Muscle layer of duodenum (tissue), 2 donors: ENCODE data around the gene PGBD4.
"Not testable (repeated sequence)": the region's sequence is repeated elsewhere in the genome, so short reads cannot be mapped to it uniquely, and the experiment has no call there.

ENCODE experiments used
- H3K27ac ChIP-seq: one replicate; pipeline ENCODE4 v1.7.0; 2013; ENCODE audit warnings: mild to moderate bottlenecking, low read length
- H3K27me3 ChIP-seq: one replicate; pipeline ENCODE4 v1.7.0; 2013; ENCODE audit warnings: low read depth, mild to moderate bottlenecking, control low read depth, low read length
- H3K36me3 ChIP-seq, 2 donors: one replicate each; pipeline ENCODE4 v1.7.0; 2013; ENCODE audit warnings: low read length in 2 of 2, control low read depth in 1 of 2, mild to moderate bottlenecking in 1 of 2; ENCODE audit not compliant: insufficient read depth in 2 of 2, control insufficient read depth in 1 of 2
- H3K4me1 ChIP-seq, 2 donors: one replicate each; pipeline ENCODE4 v1.7.0; 2013; ENCODE audit warnings: low read length in 2 of 2, mild to moderate bottlenecking in 2 of 2, control low read depth in 1 of 2, moderate library complexity in 1 of 2; ENCODE audit not compliant: insufficient read depth in 2 of 2, control insufficient read depth in 1 of 2
- H3K4me3 ChIP-seq, 2 donors: one replicate each; pipeline ENCODE4 v1.7.0; 2013; ENCODE audit warnings: low read length in 2 of 2, low read depth in 1 of 2, mild to moderate bottlenecking in 1 of 2
- H3K9me3 ChIP-seq, 2 donors: one replicate each; pipeline ENCODE4 v1.7.0; 2013; ENCODE audit warnings: low read length in 2 of 2, control low read depth in 1 of 2, mild to moderate bottlenecking in 1 of 2; ENCODE audit not compliant: control insufficient read depth in 1 of 2
- donor health status: healthy.

Gene PGBD4

DNA sequence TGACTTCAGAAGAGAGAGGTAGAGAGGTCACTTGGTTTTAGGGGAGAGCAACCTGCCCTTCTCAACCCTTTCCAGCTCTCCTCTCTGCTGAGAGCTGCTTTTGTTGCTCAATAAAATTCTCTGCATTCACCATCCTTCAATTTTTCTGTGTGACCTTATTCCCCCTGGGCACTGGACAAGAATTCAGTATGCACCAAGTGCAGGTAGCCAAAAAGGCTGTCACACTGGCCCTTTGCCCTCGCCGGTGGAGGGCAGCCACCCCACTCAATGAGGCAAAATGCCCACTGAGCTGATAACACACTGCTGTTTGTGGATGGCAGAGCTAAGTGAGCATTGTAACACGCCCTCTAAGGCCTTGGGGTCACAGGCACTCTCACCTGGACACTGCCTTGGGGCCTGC, 12.9 kb downstream of the PGBD4 start:
- Histone ChIP-seq H3K27me3 (no peaks in the 10 kb centered on the region), H3K27ac (no peak overlapping the region), H3K4me1 (no peaks in the 10 kb centered on the region), H3K9me3 (no peaks in the 10 kb centered on the region), H3K36me3 (no peaks in the 10 kb centered on the region), H3K4me3 (no peak overlapping the region)

DNA sequence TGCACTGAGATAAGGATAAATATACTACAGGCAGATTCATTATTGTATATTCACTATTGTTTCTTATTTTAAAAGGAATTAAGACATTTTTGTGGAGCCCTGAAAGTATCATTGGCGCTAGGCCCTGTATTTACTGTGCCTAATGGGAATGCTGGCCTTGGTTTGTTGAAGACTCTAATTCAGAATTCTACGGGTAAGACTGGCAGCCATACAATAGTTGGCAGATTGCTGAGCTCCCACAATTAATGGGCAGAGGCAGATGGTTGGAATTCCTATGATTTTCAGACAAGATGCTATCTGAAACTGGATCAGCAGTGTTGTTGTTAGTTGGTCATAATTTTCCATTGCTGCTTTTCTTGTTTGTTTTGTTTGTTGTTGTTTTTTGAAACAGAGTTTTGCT, 14.7 kb downstream of the PGBD4 start:
- no peak overlapping the region for H3K4me3 ChIP-seq
- H3K27ac ChIP-seq = no peak overlapping the region
- no peaks in the 10 kb centered on the region for H3K36me3 ChIP-seq
- H3K27me3 ChIP-seq = no peaks in the 10 kb centered on the region
- H3K4me1 ChIP-seq = no peaks in the 10 kb centered on the region
- no peaks in the 10 kb centered on the region for H3K9me3 ChIP-seq

DNA sequence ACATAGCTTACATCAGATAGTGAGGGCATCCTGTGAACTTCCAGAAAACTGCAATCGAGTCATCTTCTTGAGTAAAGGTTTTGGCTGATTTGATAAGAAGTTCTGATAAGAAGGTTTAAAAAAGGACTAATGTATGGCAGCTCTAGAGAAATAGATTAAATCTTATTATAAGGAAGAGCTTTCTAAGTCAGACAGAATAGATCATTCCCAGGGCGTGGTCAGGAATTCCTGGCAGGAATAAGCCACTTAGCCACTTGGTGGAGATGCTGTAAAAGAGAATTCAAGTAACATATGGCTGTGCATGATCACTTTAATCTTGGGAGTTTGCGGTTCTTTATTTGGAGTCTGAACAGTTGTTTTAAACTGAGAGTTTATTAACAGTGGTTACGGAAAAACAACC, 17.4 kb downstream of the PGBD4 start:
- no peaks in the 10 kb centered on the region for H3K27me3 ChIP-seq
- no peaks in the 10 kb centered on the region for H3K4me1 ChIP-seq
- no peaks in the 10 kb centered on the region for H3K36me3 ChIP-seq
- H3K9me3 ChIP-seq = no peaks in the 10 kb centered on the region
- no peak overlapping the region for H3K27ac ChIP-seq
- H3K4me3 ChIP-seq = no peak overlapping the region

DNA sequence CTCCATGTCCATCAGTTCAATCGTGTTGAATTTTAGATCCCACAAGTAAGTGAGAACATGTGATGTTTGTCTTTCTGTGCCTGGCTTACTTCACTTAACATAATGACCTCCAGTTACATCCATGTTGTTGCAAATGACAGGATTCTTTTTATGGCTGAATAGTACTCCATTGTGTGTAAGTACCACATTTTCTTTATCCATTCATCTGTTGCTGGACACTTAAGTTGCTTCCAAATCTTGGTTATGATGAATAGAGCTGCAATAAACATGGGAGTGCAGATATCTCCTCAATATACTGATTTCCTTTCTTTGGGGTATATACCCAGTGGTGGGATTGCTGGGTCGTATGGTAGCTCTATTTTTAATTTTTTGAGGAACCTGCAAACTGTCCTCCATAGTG, 18.5 kb downstream of the PGBD4 start:
- not testable (repeated sequence) for H3K27me3 ChIP-seq, H3K4me1 ChIP-seq, H3K36me3 ChIP-seq, H3K27ac ChIP-seq, H3K9me3 ChIP-seq, H3K4me3 ChIP-seq

DNA sequence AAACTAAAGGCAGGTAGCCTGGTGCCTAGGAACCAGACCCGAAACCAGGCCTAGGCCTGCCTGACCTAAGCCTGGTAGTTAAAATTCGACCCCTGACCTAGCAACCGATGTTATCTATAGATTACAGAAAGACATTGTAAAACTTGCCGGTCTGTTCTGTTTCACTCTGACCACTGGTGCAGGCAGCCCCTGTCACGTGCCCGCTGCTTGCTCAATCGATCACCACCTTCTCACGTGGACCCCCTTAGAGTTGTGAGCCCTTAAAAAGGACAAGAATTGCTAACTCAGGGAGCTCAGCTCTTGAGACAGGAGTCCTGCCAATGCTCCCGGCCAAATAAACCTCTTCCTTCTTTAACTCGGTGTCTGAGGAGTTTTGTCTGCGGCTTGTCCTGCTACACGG, 19.9 kb downstream of the PGBD4 start:
- not testable (repeated sequence) for H3K9me3 ChIP-seq, H3K27me3 ChIP-seq, H3K4me3 ChIP-seq, H3K4me1 ChIP-seq, H3K27ac ChIP-seq, H3K36me3 ChIP-seq

DNA sequence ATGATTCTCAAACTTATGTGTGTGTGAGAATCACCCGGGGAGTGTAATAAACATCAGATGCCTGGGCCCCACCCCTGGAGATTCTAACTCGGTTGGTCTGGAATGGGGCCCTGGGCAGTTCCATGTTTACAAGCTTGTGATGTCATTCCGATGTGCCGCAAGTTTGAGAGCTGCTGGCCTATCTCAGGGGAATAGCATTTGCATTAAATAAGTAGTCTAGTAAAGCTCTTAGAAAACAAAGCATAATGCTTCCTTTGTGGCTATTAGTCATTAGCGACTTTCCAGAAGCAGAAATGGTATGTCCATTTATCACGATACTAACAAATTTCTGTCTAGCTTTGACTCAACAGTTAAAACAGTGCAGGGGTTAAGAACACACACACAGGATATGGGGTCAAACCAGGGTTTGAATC, 20.9 kb downstream of the PGBD4 start:
- H3K36me3 ChIP-seq = no peaks in the 10 kb centered on the region
- H3K27me3 ChIP-seq = no peaks in the 10 kb centered on the region
- no peak overlapping the region for H3K27ac ChIP-seq
- no peaks in the 10 kb centered on the region for H3K9me3 ChIP-seq
- H3K4me1 ChIP-seq = no peaks in the 10 kb centered on the region
- no peak overlapping the region for H3K4me3 ChIP-seq

DNA sequence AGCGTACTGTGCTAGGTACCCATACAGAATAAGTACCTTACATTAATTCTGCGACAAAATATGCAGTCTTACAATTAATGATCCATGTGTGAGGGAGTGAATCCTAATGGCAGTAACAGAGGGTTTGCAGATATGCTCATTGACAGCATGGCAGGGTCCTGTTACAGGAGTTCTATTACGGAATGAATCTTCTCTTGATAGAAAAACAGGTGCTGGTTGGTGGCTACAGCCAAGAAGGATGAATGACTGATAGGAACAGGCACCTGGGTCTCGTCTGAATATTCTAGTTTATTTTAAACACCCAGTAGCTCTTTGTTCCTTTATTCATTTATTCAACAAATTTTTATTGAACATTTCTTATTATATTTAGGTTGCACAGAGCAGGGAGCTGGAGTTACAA, 22.8 kb downstream of the PGBD4 start:
- H3K4me3 ChIP-seq = no peak overlapping the region
- H3K9me3 ChIP-seq = no peaks in the 10 kb centered on the region
- H3K4me1 ChIP-seq = no peaks in the 10 kb centered on the region
- no peak overlapping the region for H3K27ac ChIP-seq
- H3K36me3 ChIP-seq = no peaks in the 10 kb centered on the region
- no peaks in the 10 kb centered on the region for H3K27me3 ChIP-seq

DNA sequence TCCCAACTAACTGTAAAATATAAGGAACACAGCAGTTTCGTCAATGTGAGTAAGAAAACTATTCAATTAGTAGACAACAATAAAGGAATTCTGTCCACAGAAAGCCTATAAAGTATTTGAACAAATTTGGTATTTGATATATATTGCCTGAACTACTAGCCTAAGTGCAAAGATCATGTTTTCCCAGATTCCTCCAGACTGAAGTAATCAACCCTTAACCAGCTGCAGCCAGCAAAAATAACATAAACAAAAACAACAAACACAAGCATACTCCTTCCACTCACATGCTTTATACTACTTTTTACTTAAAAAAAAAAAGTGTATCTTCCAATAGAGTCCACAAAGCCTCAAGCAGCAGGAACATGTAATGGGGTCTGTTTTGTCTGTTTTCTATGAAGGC, 24.1 kb downstream of the PGBD4 start:
- Histone ChIP-seq H3K36me3 (no peaks in the 10 kb centered on the region), H3K4me3 (no peak overlapping the region), H3K27me3 (no peaks in the 10 kb centered on the region), H3K27ac (no peak overlapping the region), H3K9me3 (no peaks in the 10 kb centered on the region), H3K4me1 (no peaks in the 10 kb centered on the region)

DNA sequence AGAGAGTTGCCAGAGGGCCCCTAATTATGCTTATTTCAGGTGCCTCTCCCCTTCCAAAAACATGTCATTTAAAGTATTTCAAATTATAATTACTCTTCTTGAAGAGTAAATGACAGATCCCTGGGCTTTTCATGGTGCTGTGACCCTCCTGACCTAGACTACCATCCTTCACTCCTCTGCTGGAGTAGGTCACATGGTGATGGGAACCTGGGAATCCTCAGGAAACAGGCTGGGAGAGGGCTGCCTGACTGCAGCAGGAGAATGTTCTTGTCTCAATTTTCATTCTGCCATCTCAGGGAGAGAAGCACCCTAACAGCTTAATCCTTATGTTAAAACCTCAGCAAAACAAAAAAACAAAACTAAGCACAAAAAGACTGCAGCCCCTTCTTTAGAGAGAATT, 24.6 kb downstream of the PGBD4 start:
- Histone ChIP-seq H3K9me3 (no peaks in the 10 kb centered on the region), H3K36me3 (no peaks in the 10 kb centered on the region), H3K27ac (no peak overlapping the region), H3K4me3 (no peak overlapping the region), H3K27me3 (no peaks in the 10 kb centered on the region), H3K4me1 (no peaks in the 10 kb centered on the region)

DNA sequence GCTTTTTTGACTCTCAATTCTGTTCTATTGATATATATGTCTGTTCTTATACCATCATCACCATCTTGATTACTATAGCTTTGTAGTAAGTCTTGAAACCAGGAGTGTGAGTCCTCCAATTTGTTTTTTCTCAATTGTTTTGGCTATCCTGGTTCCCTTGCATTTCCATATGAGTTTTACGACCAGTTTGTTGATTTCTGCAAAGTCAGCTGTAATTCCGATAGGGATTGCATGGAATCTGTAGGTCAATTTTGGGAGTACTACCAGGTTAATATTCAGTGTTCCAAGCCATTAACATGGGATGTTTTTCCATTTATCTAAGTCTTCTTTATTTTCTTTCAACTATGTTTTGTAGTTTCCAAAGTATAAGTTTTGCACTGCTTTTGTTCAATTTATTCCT, 27.0 kb downstream of the PGBD4 start:
- no peak overlapping the region for H3K4me3 ChIP-seq
- H3K27ac ChIP-seq = no peak overlapping the region
- H3K27me3 ChIP-seq = no peaks in the 10 kb centered on the region
- no peaks in the 10 kb centered on the region for H3K9me3 ChIP-seq
- H3K4me1 ChIP-seq = no peaks in the 10 kb centered on the region
- no peaks in the 10 kb centered on the region for H3K36me3 ChIP-seq

DNA sequence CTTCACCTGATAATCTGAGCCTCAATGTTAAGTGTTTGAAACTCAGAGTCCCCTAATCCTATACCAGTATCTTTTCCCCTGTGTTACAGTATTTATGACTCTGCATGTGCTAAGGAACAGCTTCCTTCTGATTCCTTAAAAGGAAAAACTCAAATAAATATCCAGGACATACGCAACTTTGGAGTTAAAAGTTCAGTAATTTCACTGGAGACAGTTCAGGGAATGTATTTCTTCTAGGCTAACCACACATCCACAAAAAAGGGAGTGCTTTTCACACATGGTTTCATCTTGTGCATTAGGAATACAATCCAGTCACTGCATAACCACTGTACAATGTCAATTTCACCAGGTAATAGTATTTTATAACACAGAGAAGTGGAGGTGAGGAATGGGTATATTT, 31.0 kb downstream of the PGBD4 start:
- no peak overlapping the region for H3K27ac ChIP-seq
- H3K4me1 ChIP-seq = no peaks in the 10 kb centered on the region
- H3K36me3 ChIP-seq = no peaks in the 10 kb centered on the region
- no peaks in the 10 kb centered on the region for H3K9me3 ChIP-seq
- H3K27me3 ChIP-seq = no peaks in the 10 kb centered on the region
- no peak overlapping the region for H3K4me3 ChIP-seq

DNA sequence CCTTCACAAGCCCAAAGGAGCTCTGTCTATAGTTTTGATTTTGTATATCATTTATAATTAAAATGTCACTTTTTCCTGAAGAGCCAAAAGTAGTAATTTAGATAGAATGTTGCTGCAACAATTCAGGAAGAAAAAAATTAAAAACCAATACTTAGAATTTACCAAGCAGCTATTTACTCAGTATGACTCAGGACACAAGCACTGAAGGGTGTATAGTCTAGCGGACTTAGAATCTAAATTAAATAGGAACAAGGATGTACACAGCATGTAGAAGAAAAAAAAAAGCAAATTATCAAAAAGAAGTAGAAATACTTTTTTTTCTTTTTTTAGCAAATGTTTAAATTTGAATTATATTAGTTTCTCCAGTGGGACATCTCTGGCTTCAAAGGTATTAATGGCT, 31.6 kb downstream of the PGBD4 start:
- no peak overlapping the region for H3K27ac ChIP-seq
- H3K4me3 ChIP-seq = no peak overlapping the region
- no peaks in the 10 kb centered on the region for H3K27me3 ChIP-seq
- no peaks in the 10 kb centered on the region for H3K36me3 ChIP-seq
- no peaks in the 10 kb centered on the region for H3K4me1 ChIP-seq
- no peaks in the 10 kb centered on the region for H3K9me3 ChIP-seq
